ENCODE results near the gene TMC7.

DNA sequence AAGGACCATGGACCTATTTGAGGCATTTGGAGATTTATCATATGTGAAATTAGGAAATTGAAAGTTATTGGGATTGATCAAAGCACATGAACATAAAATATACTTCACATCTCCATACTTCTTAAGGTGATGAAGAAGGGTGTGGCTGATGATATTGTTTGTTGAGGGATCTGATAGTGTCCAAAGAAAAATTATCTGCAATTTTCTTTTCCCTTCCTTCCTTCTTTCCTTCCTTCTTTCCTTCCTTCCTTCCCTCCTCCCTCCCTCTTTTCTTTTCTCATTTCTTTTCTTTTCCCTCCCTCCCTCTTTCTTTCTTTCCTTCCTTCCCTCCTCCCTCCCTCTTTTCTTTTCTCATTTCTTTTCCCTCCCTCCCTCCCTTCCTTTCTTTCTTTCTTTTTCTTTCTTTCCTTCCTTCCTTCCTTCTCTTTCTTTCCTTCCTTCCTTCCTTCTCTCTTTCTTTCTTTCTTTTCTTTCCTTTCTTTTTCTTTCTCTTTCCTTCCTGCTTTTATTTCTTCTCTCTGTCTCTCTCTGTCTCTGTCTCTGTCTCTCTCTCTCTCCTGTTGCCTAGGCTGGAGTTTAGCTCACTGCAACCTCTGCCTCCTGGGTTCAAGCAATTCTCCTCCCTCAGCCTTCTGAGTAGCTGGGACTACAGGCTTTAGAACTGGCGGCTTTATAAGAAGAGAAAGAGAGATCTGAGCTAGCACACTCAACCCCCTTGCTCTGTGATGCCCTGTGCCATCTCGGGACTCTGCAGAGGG lies 109.1 kb downstream of the TMC7 start:
- TF ChIP-seq, protein P1, sequence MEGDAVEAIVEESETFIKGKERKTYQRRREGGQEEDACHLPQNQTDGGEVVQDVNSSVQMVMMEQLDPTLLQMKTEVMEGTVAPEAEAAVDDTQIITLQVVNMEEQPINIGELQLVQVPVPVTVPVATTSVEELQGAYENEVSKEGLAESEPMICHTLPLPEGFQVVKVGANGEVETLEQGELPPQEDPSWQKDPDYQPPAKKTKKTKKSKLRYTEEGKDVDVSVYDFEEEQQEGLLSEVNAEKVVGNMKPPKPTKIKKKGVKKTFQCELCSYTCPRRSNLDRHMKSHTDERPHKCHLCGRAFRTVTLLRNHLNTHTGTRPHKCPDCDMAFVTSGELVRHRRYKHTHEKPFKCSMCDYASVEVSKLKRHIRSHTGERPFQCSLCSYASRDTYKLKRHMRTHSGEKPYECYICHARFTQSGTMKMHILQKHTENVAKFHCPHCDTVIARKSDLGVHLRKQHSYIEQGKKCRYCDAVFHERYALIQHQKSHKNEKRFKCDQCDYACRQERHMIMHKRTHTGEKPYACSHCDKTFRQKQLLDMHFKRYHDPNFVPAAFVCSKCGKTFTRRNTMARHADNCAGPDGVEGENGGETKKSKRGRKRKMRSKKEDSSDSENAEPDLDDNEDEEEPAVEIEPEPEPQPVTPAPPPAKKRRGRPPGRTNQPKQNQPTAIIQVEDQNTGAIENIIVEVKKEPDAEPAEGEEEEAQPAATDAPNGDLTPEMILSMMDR (IDR thresholded peaks at IDR 0.05): no peak
- no peak for TF ChIP-seq POLR2A (IDR thresholded peaks at IDR 0.05)

Measured in right lobe of liver (tissue), 4 donors.